22Rv1 (cell line): Measurements from ENCODE around the gene ESYT1.

ENCODE experiments used
- H3K27ac ChIP-seq: fragments of 450-650 bp; 2 replicates; pipeline ENCODE4 v1.5.1; 2017
- CTCF ChIP-seq: fragments of 450-650 bp; IDR thresholded peaks from 2 replicates; pipeline ENCODE4 v1.5.1; 2017; ENCODE audit warnings: mild to moderate bottlenecking
- ZFX ChIP-seq: fragments of 450-650 bp; IDR thresholded peaks from 2 replicates; pipeline ENCODE4 v1.6.1; 2017; ENCODE audit warnings: antibody characterized with exemption, borderline replicate concordance

The ESYT1 gene

GRCh38 chr12:56129942-56130495 lies 2.0 kb downstream of the ESYT1 start:
- peak overlapping the region; percentile 88 for H3K27ac ChIP-seq
- TF ChIP-seq CTCF (no peak), ZFX (no peak)

DNA sequence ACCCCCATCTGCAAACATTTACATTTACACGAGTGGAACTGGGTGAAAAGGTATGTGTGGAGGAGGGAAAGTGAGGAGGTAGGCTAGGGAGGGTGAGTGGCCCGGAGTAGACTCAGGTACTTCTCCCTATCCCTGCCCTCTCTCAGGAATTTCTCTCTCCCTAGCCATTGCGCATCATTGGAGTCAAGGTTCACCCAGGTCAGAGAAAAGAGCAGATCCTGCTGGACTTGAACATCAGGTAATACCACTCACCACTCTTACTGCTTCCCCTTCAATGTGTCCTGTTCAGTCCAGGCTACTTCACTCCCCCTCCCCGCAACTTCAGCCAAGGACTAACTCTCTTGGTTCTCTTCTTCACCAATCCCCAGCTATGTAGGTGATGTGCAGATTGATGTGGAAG lies 2.8 kb downstream of the ESYT1 start:
- H3K27ac ChIP-seq, result peak overlapping the region; percentile 88
- TF ChIP-seq ZFX, result no peak
- TF ChIP-seq CTCF, result no peak

- TF ChIP-seq ZFX, result no peak
- no peak for TF ChIP-seq CTCF
- H3K27ac ChIP-seq, result no peak overlapping the region
These were observed 6.8 kb downstream of the ESYT1 start for GRCh38 chr12:56134897-56135296.

- TF ChIP-seq ZFX (no peak), CTCF (no peak)
- H3K27ac ChIP-seq, result no peak overlapping the region
These were observed 9.9 kb downstream of the ESYT1 start for GRCh38 chr12:56137853-56138571.

DNA sequence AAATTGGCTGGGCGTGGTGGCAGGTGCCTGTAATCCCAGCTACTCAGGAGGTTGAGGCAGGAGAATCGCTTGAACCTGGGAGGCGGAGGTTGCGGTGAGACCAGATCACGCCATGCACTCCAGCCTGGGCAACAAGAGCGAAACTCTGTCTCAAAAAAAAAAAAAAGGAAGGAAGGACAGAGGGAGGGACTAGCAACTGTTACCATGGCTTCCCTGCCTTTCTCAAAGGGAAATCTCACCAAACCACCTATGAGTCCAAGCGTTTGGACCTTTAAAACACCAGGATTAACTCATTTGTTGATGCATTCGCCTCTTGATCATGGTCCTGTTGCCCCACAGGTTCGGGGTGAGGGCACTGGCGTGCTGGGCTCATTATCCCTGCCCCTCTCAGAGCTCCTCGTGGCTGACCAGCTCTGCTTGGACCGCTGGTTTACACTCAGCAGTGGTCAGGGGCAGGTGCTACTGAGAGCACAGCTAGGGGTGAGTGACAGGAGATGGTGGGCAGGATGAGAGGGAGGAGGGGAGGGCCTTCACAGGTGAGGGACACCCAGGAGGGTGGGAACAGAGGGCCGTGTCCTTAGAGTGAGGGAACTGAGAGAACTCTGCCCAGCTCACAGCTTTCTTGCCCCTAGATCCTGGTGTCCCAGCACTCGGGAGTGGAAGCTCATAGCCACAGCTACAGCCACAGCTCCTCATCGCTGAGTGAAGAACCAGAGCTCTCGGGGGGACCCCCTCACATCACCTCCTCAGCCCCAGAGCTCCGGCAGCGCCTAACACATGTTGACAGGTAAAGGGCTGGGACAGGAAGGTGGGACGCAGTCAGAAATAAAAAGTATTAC lies 14.1 kb downstream of the ESYT1 start:
- peak overlapping the region; percentile 14 for H3K27ac ChIP-seq
- no peak for TF ChIP-seq ZFX
- TF ChIP-seq CTCF, result no peak

- TF ChIP-seq ZFX (no peak), CTCF (no peak)
- peak overlapping the region; percentile 14; the same call in 1 of the 2 replicates for H3K27ac ChIP-seq
These were observed 15.2 kb downstream of the ESYT1 start for GRCh38 chr12:56143217-56143616.
